Activated CD4-positive, alpha-beta T cell treated with anti-CD3 and anti-CD28 coated beads, Interleukin-2, amount 10 ng/mL, durations not matched to agents 24 days and 14 days (primary cell): ENCODE measurements around the gene PPP2R1B. TPM values are rescaled to one million over a fixed set of nuclear protein-coding genes. Genes with fewer than 3 reads are reported as not detected.

Experiments used
- DNase-seq: peaks from one replicate; pipeline ENCODE4 v3.0.0; 2022
- H3K27ac Mint-ChIP-seq: one replicate; pipeline ENCODE4 v1.8.0; 2022; ENCODE audit warnings: mild to moderate bottlenecking, mixed read lengths
- H3K27me3 Mint-ChIP-seq: one replicate; pipeline ENCODE4 v1.8.0; 2022; ENCODE audit warnings: mixed read lengths
- H3K36me3 Mint-ChIP-seq: one replicate; pipeline ENCODE4 v1.8.0; 2022; ENCODE audit warnings: low read depth, mild to moderate bottlenecking, mixed read lengths
- H3K4me1 Mint-ChIP-seq: one replicate; pipeline ENCODE4 v1.8.0; 2021; ENCODE audit warnings: mixed read lengths
- H3K4me3 Mint-ChIP-seq: one replicate; pipeline ENCODE4 v1.8.0; 2022; ENCODE audit warnings: mild to moderate bottlenecking, moderate library complexity, mixed read lengths
- H3K9me3 Mint-ChIP-seq: one replicate; pipeline ENCODE4 v1.8.0; 2021; ENCODE audit warnings: mixed read lengths
- intact Hi-C: fragments of 100-400 bp; cut with micrococcal nuclease; formaldehyde crosslinking; loops from one replicate; pipeline ENCODE4 v1.15.1; 2023
- total RNA-seq: library from RNA; stranded (reverse); gene quantifications from 2 replicates; pipeline ENCODE4 v1.2.3, GENCODE V29; 2022

Gene PPP2R1B
- total RNA-seq, 1 donor from 2014 or later, result 63.2 TPM

GRCh38 chr11:111734101-111734953 lies 31.9 kb downstream of the PPP2R1B start:
- no peak overlapping the region for H3K27ac Mint-ChIP-seq
- no peaks in the 10 kb centered on the region for H3K9me3 Mint-ChIP-seq
- no peak for DNase-seq
- no peaks in the 10 kb centered on the region for H3K27me3 Mint-ChIP-seq
- H3K4me1 Mint-ChIP-seq, result no peaks in the 10 kb centered on the region
- intact Hi-C loops, result no loop called here
- H3K36me3 Mint-ChIP-seq, result peaks cover 5% of the 10 kb centered on the region
- no peak overlapping the region for H3K4me3 Mint-ChIP-seq

- H3K9me3 Mint-ChIP-seq, result no peaks in the 10 kb centered on the region
- H3K4me1 Mint-ChIP-seq, result no peaks in the 10 kb centered on the region
- no peak for DNase-seq
- no peak overlapping the region for H3K4me3 Mint-ChIP-seq
- peaks cover 2% of the 10 kb centered on the region for H3K36me3 Mint-ChIP-seq
- no peaks in the 10 kb centered on the region for H3K27me3 Mint-ChIP-seq
- H3K27ac Mint-ChIP-seq, result no peak overlapping the region
- intact Hi-C loops, result no loop called here
Observed at GRCh38 chr11:111733611-111734088, 32.5 kb downstream of the PPP2R1B start.

GRCh38 chr11:111733016-111733415 lies 33.2 kb downstream of the PPP2R1B start:
- Mint-ChIP-seq H3K27ac (no peak overlapping the region), H3K36me3 (peaks cover 2% of the 10 kb centered on the region), H3K9me3 (no peaks in the 10 kb centered on the region), H3K4me3 (no peak overlapping the region), H3K4me1 (no peaks in the 10 kb centered on the region), H3K27me3 (no peaks in the 10 kb centered on the region)
- no peak for DNase-seq
- intact Hi-C loops, result no loop called here

- Mint-ChIP-seq H3K9me3 (no peaks in the 10 kb centered on the region), H3K36me3 (no peaks in the 10 kb centered on the region), H3K4me3 (no peak overlapping the region), H3K27me3 (no peaks in the 10 kb centered on the region), H3K4me1 (no peaks in the 10 kb centered on the region), H3K27ac (no peak overlapping the region)
- no peak for DNase-seq
- intact Hi-C loops, result no loop called here
Observed at GRCh38 chr11:111731821-111732220, 34.4 kb downstream of the PPP2R1B start.

GRCh38 chr11:111730871-111731591 lies 35.2 kb downstream of the PPP2R1B start:
- H3K36me3 Mint-ChIP-seq, result peaks cover 3% of the 10 kb centered on the region
- no peaks in the 10 kb centered on the region for H3K9me3 Mint-ChIP-seq
- DNase-seq, result no peak
- H3K4me3 Mint-ChIP-seq, result no peak overlapping the region
- H3K4me1 Mint-ChIP-seq, result no peaks in the 10 kb centered on the region
- H3K27me3 Mint-ChIP-seq, result no peaks in the 10 kb centered on the region
- intact Hi-C loops, result no loop called here
- H3K27ac Mint-ChIP-seq, result no peak overlapping the region

GRCh38 chr11:111729831-111730311 lies 36.3 kb downstream of the PPP2R1B start:
- Mint-ChIP-seq H3K27me3 (no peaks in the 10 kb centered on the region), H3K9me3 (no peaks in the 10 kb centered on the region), H3K36me3 (peaks cover 3% of the 10 kb centered on the region), H3K4me3 (no peak overlapping the region), H3K4me1 (no peaks in the 10 kb centered on the region), H3K27ac (no peak overlapping the region)
- intact Hi-C loops, result no loop called here
- DNase-seq, result no peak

GRCh38 chr11:111729071-111729830 lies 36.9 kb downstream of the PPP2R1B start:
- no peak overlapping the region for H3K4me3 Mint-ChIP-seq
- no peaks in the 10 kb centered on the region for H3K27me3 Mint-ChIP-seq
- H3K9me3 Mint-ChIP-seq, result no peaks in the 10 kb centered on the region

GRCh38 chr11:111727431-111727830 lies 38.8 kb downstream of the PPP2R1B start:
- Mint-ChIP-seq H3K27me3 (no peaks in the 10 kb centered on the region), H3K36me3 (peaks cover 6% of the 10 kb centered on the region), H3K4me3 (no peak overlapping the region), H3K4me1 (no peaks in the 10 kb centered on the region), H3K27ac (no peak overlapping the region), H3K9me3 (no peaks in the 10 kb centered on the region)
- DNase-seq, result no peak
- intact Hi-C loops, result no loop called here

More at GRCh38 chr11:111729071-111729830, 36.9 kb downstream of the PPP2R1B start:
- H3K27ac Mint-ChIP-seq, result no peak overlapping the region
- peaks cover 5% of the 10 kb centered on the region for H3K36me3 Mint-ChIP-seq
- intact Hi-C loops, result no loop called here
- DNase-seq, result no peak
- H3K4me1 Mint-ChIP-seq, result no peaks in the 10 kb centered on the region

- Mint-ChIP-seq H3K4me1 (no peaks in the 10 kb centered on the region), H3K9me3 (no peaks in the 10 kb centered on the region), H3K27me3 (no peaks in the 10 kb centered on the region), H3K36me3 (peaks cover 11% of the 10 kb centered on the region), H3K27ac (no peak overlapping the region), H3K4me3 (no peak overlapping the region)
- no peak for DNase-seq
- intact Hi-C loops, result no loop called here
Observed at GRCh38 chr11:111726301-111726713, 39.9 kb downstream of the PPP2R1B start.

- Mint-ChIP-seq H3K4me1 (no peaks in the 10 kb centered on the region), H3K27me3 (no peaks in the 10 kb centered on the region), H3K27ac (no peak overlapping the region), H3K9me3 (no peaks in the 10 kb centered on the region), H3K4me3 (no peak overlapping the region), H3K36me3 (peaks cover 14% of the 10 kb centered on the region)
- intact Hi-C loops, result no loop called here
- no peak for DNase-seq
Observed at GRCh38 chr11:111725621-111726020, 40.6 kb downstream of the PPP2R1B start.

- intact Hi-C loops, result no loop called here
- no peaks in the 10 kb centered on the region for H3K27me3 Mint-ChIP-seq
Observed at GRCh38 chr11:111724615-111725129, 41.5 kb downstream of the PPP2R1B start.

GRCh38 chr11:111723595-111723994 lies 42.6 kb downstream of the PPP2R1B start:
- Mint-ChIP-seq H3K9me3 (no peaks in the 10 kb centered on the region), H3K27me3 (no peaks in the 10 kb centered on the region), H3K4me1 (no peaks in the 10 kb centered on the region), H3K4me3 (no peak overlapping the region), H3K27ac (no peak overlapping the region), H3K36me3 (peaks cover 21% of the 10 kb centered on the region)
- intact Hi-C loops, result no loop called here
- DNase-seq, result no peak

More at GRCh38 chr11:111724615-111725129, 41.5 kb downstream of the PPP2R1B start:
- Mint-ChIP-seq H3K36me3 (peaks cover 16% of the 10 kb centered on the region), H3K4me1 (no peaks in the 10 kb centered on the region), H3K27ac (no peak overlapping the region), H3K4me3 (no peak overlapping the region), H3K9me3 (no peaks in the 10 kb centered on the region)
- DNase-seq, result no peak

GRCh38 chr11:111722501-111722900 lies 43.7 kb downstream of the PPP2R1B start:
- H3K27me3 Mint-ChIP-seq, result no peaks in the 10 kb centered on the region
- intact Hi-C loops, result no loop called here
- DNase-seq, result no peak
- no peak overlapping the region for H3K4me3 Mint-ChIP-seq
- peaks cover 22% of the 10 kb centered on the region for H3K36me3 Mint-ChIP-seq
- H3K27ac Mint-ChIP-seq, result no peak overlapping the region
- H3K9me3 Mint-ChIP-seq, result no peaks in the 10 kb centered on the region
- H3K4me1 Mint-ChIP-seq, result no peaks in the 10 kb centered on the region
